Panc1 (cell line): Measurements from ENCODE around the gene EFCAB3.

Source experiments
- CTCF ChIP-seq: fragments of 450-650 bp; IDR thresholded peaks from 2 replicates; pipeline ENCODE4 v1.5.1; 2017; ENCODE audit warnings: mild to moderate bottlenecking
- POLR2AphosphoS5 ChIP-seq: IDR thresholded peaks from 2 replicates; pipeline ENCODE4 v1.6.1; 2012; ENCODE audit warnings: mild to moderate bottlenecking, low read depth, low read length, moderate library complexity
- SIN3A ChIP-seq: IDR thresholded peaks from 2 replicates; pipeline ENCODE4 v1.6.1; 2012; ENCODE audit warnings: low read depth, mild to moderate bottlenecking, low read length, moderate library complexity, borderline replicate concordance; ENCODE audit not compliant: insufficient read depth

- TF ChIP-seq POLR2AphosphoS5 = no peak
- no peak for TF ChIP-seq SIN3A
- TF ChIP-seq CTCF = no peak
Observed at GRCh38 chr17:62381561-62381960, 1.2 kb downstream of the EFCAB3 start.
